K562 (cell line): ENCODE data around the gene DAB2IP. TPM values are rescaled to one million over a fixed set of nuclear protein-coding genes. Genes with fewer than 3 reads are reported as not detected.

Experiments used
- ATAC-seq: fragments of 200-7000 bp; cut with Tn5 transposase; 3 replicates; pipeline ENCODE4 v1.9.1; 2020; ENCODE audit warnings: moderate library complexity
- BruUV-seq: library from RNA; stranded (reverse); fragments of 400-500 nt; replicated peaks from 2 replicates; lab custom pipeline; 2021; lab: Mats Ljungman, UMichigan
- CTCF ChIA-PET: fragments of 300-600 bp; formaldehyde crosslinking; extraction: SDS; loops from one replicate; lab custom pipeline; 2021; ENCODE audit warnings: low intra/inter-chr PET ratio; lab: Yijun Ruan, JAX
- POLR2A ChIA-PET: fragments of 300-600, 350-650 bp; sonication (Branson Sonifier 250); formaldehyde crosslinking; extraction: SDS; loops from one replicate; lab custom pipeline; 2021; ENCODE audit warnings: antibody characterized with exemption, inconsistent platforms; lab: Yijun Ruan, JAX
- DNase-seq, 4 experiments: peaks; one replicate each; pipeline versions ENCODE4 v3.0.0 to v3.0.0-alpha.2; 2011 to 2018; ENCODE audit warnings: low spot score in 3 of 4, mixed read lengths in 3 of 4; ENCODE audit errors: extremely low read depth in 1 of 4
- FAIRE-seq: peaks from 2 replicates; lab custom pipeline; 2011; peaks lifted over from hg19 to GRCh38; lab: Jason Lieb, UNC
- H2AFZ ChIP-seq: 2 replicates; pipeline ENCODE4 v1.6.0; 2011; ENCODE audit warnings: low read depth, low read length, control low read depth, inconsistent platforms
- H3K27ac ChIP-seq: fragments of 200-600 bp; 3 replicates; pipeline ENCODE4 v1.8.0; 2011; ENCODE audit warnings: low read depth, mild to moderate bottlenecking, control low read depth, inconsistent platforms, low read length, moderate library complexity, mixed read lengths; ENCODE audit errors: extremely low read depth
- H3K27me3 ChIP-seq, 2 experiments: fragments of 300-600 bp in 1 of 2; 2 replicates in 1 of 2; 3 replicates in 1 of 2; pipeline versions ENCODE4 v1.6.0 to v1.8.0; 2011; ENCODE audit warnings: inconsistent platforms in 2 of 2, low read length in 2 of 2, mild to moderate bottlenecking in 1 of 2, mixed read lengths in 1 of 2, moderate library complexity in 1 of 2; ENCODE audit not compliant: control insufficient read depth in 2 of 2, insufficient read depth in 2 of 2
- H3K36me3 ChIP-seq: fragments of 300-600 bp; 3 replicates; pipeline ENCODE4 v1.8.0; 2011; ENCODE audit warnings: mild to moderate bottlenecking, low read length, inconsistent platforms; ENCODE audit not compliant: control insufficient read depth, insufficient read depth
- H3K4me1 ChIP-seq, 2 experiments: fragments of 200-600 bp in 1 of 2; replicated peaks in 1 of 2; 2 replicates in 1 of 2; 3 replicates in 1 of 2; pipeline versions ENCODE4 v1.5.1 to v1.8.0; 2011; ENCODE audit warnings: inconsistent platforms in 2 of 2, low read length in 2 of 2, mild to moderate bottlenecking in 1 of 2, mixed read lengths in 1 of 2, moderate library complexity in 1 of 2; ENCODE audit not compliant: control insufficient read depth in 2 of 2, insufficient read depth in 2 of 2
- H3K4me2 ChIP-seq: 2 replicates; pipeline ENCODE4 v1.6.1; 2011; ENCODE audit warnings: low read length, control low read depth, inconsistent platforms, mixed read lengths; ENCODE audit not compliant: insufficient read depth
- H3K4me3 ChIP-seq: fragments of 200-600 bp; sonication (generic), shearing (Covaris generic); 2 replicates; pipeline ENCODE4 v1.5.1; 2016; ENCODE audit warnings: control low read depth, inconsistent platforms
- H3K79me2 ChIP-seq: fragments of 200-600 bp; 3 replicates; pipeline ENCODE4 v1.8.0; 2011; ENCODE audit warnings: low read length, inconsistent platforms; ENCODE audit not compliant: control insufficient read depth, insufficient read depth
- H3K9ac ChIP-seq, 2 experiments: 2 replicates each; pipeline versions ENCODE4 v1.6.0 to v1.6.1; 2011; ENCODE audit warnings: low read depth in 2 of 2, low read length in 2 of 2, control low read depth in 1 of 2, inconsistent platforms in 1 of 2, mild to moderate bottlenecking in 1 of 2, mixed read lengths in 1 of 2; ENCODE audit not compliant: insufficient read depth in 1 of 2
- H3K9me1 ChIP-seq: one replicate; pipeline ENCODE4 v1.6.0; 2011; ENCODE audit warnings: inconsistent platforms, mild to moderate bottlenecking, low read length, moderate library complexity; ENCODE audit not compliant: control insufficient read depth, insufficient read depth
- H3K9me3 ChIP-seq: replicated peaks from 2 replicates; pipeline ENCODE4 v1.5.1; 2011; ENCODE audit warnings: low read depth, low read length, inconsistent platforms; ENCODE audit not compliant: control insufficient read depth, insufficient read depth
- H4K20me1 ChIP-seq: replicated peaks from 2 replicates; pipeline ENCODE4 v1.6.1; 2011; ENCODE audit warnings: low read length, inconsistent platforms, mixed read lengths; ENCODE audit not compliant: control insufficient read depth, insufficient read depth
- CTCF ChIP-seq, 3 experiments: IDR thresholded peaks in 2 of 3; conservative IDR thresholded peaks in 1 of 3; 2 replicates each; pipeline ENCODE4 v1.5.1; 2011 to 2012; ENCODE audit warnings: low read length in 3 of 3, mild to moderate bottlenecking in 3 of 3, control low read depth in 2 of 3, improper control_type of control experiment in 1 of 3, inconsistent platforms in 1 of 3, low read depth in 1 of 3, mixed read lengths in 1 of 3, moderate library complexity in 1 of 3; ENCODE audit not compliant: insufficient read depth in 2 of 3
- NRF1 ChIP-seq, 2 experiments: fragments of 450-650 bp; IDR thresholded peaks in 1 of 2; conservative IDR thresholded peaks in 1 of 2; 2 replicates each; pipeline ENCODE4 v1.6.1; 2014; ENCODE audit warnings: mild to moderate bottlenecking in 2 of 2
- whole genome bisulfite sequencing: fragments of 100-300 bp; shearing (Covaris generic); methylation state at CpG from one replicate; pipeline ENCODE4 v1.1.6; 2016; ENCODE audit warnings: low coverage, mixed read lengths; ENCODE audit not compliant: insufficient coverage; ENCODE audit errors: missing lambda C conversion rate; 5-methylcytosine and 5-hydroxymethylcytosine counted together
- in situ Hi-C: fragments of 300-500 bp; cut with MboI; formaldehyde crosslinking; loops from 4 replicates; pipeline ENCODE4 v1.15.0; 2018; ENCODE audit warnings: inconsistent platforms, mixed read lengths
- intact Hi-C: fragments of 100-400 bp; cut with micrococcal nuclease; formaldehyde crosslinking; loops from 2 replicates; pipeline ENCODE4 v1.14.2; 2022
- polyA plus RNA-seq, 8 experiments: library from polyadenylated mRNA; depleted of rRNA in 4 of 8; stranded (reverse) in 5 of 8; unstranded in 3 of 8; fragments of >200 nt; fragmentation: Nextera tagmentation in 2 of 8; fragmentation: Illumina TruSeq in 1 of 8; extraction: Ambion mirVana in 2 of 8; extraction: Trizol in 1 of 8; gene quantifications; 2 replicates each; pipeline versions ENCODE4 v1.2.1 to v1.2.3, GENCODE V29; 2011 to 2014; ENCODE audit warnings: inconsistent platforms in 1 of 8, missing spikeins in 1 of 8
- total RNA-seq, 7 experiments: library from RNA; depleted of rRNA in 6 of 7; stranded (reverse); fragments of >200 nt in 6 of 7; fragmentation: Illumina TruSeq in 2 of 7; extraction: Trizol in 2 of 7; gene quantifications; 2 replicates each; pipeline versions ENCODE4 v1.2.1 to v1.2.3, GENCODE V29; 2011 to 2021; ENCODE audit warnings: low replicate concordance in 1 of 7

Gene DAB2IP
- total and polyA plus RNA-seq, 9 of the 15 experiments (the other 6 are each of a cell fraction or from before 2014, with no cell fraction given), result 0.04 to 0.31 (median 0.08) TPM; not detected in 5

- H3K9me1 ChIP-seq, result no peaks in the 10 kb centered on the region
- no peak overlapping the region for H3K27ac ChIP-seq
- no peak overlapping the region for H3K4me2 ChIP-seq
- peaks cover 0 to 5% of the 10 kb centered on the region in 2 experiments; a peak in 1 of 5 replicates for H3K4me1 ChIP-seq
- FAIRE-seq, result no peak
- intact Hi-C loops (no loop called here), in situ Hi-C loops (no loop called here)
- H3K36me3 ChIP-seq, result no peaks in the 10 kb centered on the region
- no peak overlapping the region for H2AFZ ChIP-seq
- peaks cover 11% of the 10 kb centered on the region for H4K20me1 ChIP-seq
- WGBS, result 2% methylated on average over 14 of the region's 21 CpGs
- TF ChIP-seq NRF1 (conservative IDR thresholded peaks at IDR 0.05 in 1 of 2, IDR thresholded peaks at IDR 0.05 in 1 of 2) (no peak), CTCF (IDR thresholded peaks at IDR 0.05 in 2 of 3, conservative IDR thresholded peaks at IDR 0.05 in 1 of 3; ENCODE audit: insufficient read depth in 2 of 3, low read depth in 1 of 3, low read length in 3 of 3) (0 out of 6 replicates have a peak, but pooled peaks of 1 of the 3 experiments have one; percentile 8)
- ChIA-PET CTCF (interaction anchor here (0.8 kb wide), 1 partner anchor 292 kb away, joined by 3 read pairs; no protein-coding TSS in a partner anchor), POLR2A (no interaction called here)
- ATAC-seq, result no peak
- peaks cover 17 to 56% of the 10 kb centered on the region in 2 experiments for H3K27me3 ChIP-seq
- BruUV-seq, result no TSS peak
- no peak overlapping the region for H3K4me3 ChIP-seq
- H3K79me2 ChIP-seq, result no peaks in the 10 kb centered on the region
- no peaks in the 10 kb centered on the region for H3K9me3 ChIP-seq
- no peak overlapping the region for H3K9ac ChIP-seq
- DNase-seq, result no peak
These were observed 48.9 kb downstream of the DAB2IP start for GRCh38 chr9:121700165-121700831.
